SH-SY5Y (cell line): ENCODE results near the gene SKP1.

Source experiments
- GATA2 ChIP-seq: IDR thresholded peaks from 2 replicates; pipeline ENCODE4 v1.6.1; 2011; ENCODE audit warnings: mild to moderate bottlenecking, low read depth, low read length
- GATA3 ChIP-seq: IDR thresholded peaks from 2 replicates; pipeline ENCODE4 v1.6.1; 2011; ENCODE audit warnings: low read depth, mild to moderate bottlenecking, low read length, moderate library complexity

- TF ChIP-seq GATA2 (no peak), GATA3 (no peak)
These were observed 30.9 kb upstream of the SKP1 start for GRCh38 chr5:134207696-134208095.
